Measurements from ENCODE around the gene LARP4.

- TF ChIP-seq CTCF (IDR thresholded peaks at IDR 0.05) (no peak), POLR2A (IDR thresholded peaks at IDR 0.05) (no peak)
Measured at GRCh38 chr12:50351120-50352043, 49.3 kb upstream of the LARP4 start.
